HepG2 (cell line): ENCODE measurements around the gene FSCN2. TPM values are rescaled to one million over a fixed set of nuclear protein-coding genes. Genes with fewer than 3 reads are reported as not detected.

Experiments used
- CBX2 ChIP-seq, 2 experiments: fragments of 200-600 bp in 1 of 2; sonication (generic); formaldehyde crosslinking in 1 of 2; IDR thresholded peaks; 2 replicates each; pipeline versions ENCODE4 v1.7.0 to v1.8.1; 2018 to 2022; ENCODE audit warnings: low read depth in 2 of 2, low read length in 1 of 2, mild to moderate bottlenecking in 1 of 2, missing genetic modification reagents in 1 of 2
- CBX5 ChIP-seq: sonication (generic); formaldehyde crosslinking; IDR thresholded peaks from 2 replicates; pipeline ENCODE4 v1.4.0; 2020; ENCODE audit warnings: missing genetic modification reagents, borderline replicate concordance
- ISL2 ChIP-seq: sonication (generic); formaldehyde crosslinking; IDR thresholded peaks from 2 replicates; pipeline ENCODE4 v1.5.0; 2020; ENCODE audit warnings: missing genetic modification reagents
- JUND ChIP-seq: sonication (generic); formaldehyde crosslinking; IDR thresholded peaks from 2 replicates; pipeline ENCODE4 v1.8.0; 2022; ENCODE audit warnings: mild to moderate bottlenecking, missing genetic modification reagents
- KDM3A ChIP-seq: IDR thresholded peaks from 2 replicates; pipeline ENCODE4 v1.6.1; 2018; ENCODE audit warnings: low read depth, missing compliant biosample characterization
- MAFF ChIP-seq: IDR thresholded peaks from 2 replicates; pipeline ENCODE4 v1.6.1; 2011; ENCODE audit warnings: low read depth, low read length, improper control_type of control experiment
- MAFG ChIP-seq: sonication (generic); formaldehyde crosslinking; IDR thresholded peaks from 2 replicates; pipeline ENCODE4 v1.5.1; 2020; ENCODE audit warnings: mild to moderate bottlenecking, missing genetic modification reagents
- MTF1 ChIP-seq: sonication (generic); formaldehyde crosslinking; IDR thresholded peaks from 2 replicates; pipeline ENCODE4 v1.5.0; 2020; ENCODE audit warnings: missing genetic modification reagents
- NFKBIZ ChIP-seq: IDR thresholded peaks from 2 replicates; pipeline ENCODE4 v1.6.1; 2018; ENCODE audit warnings: missing genetic modification reagents, missing compliant biosample characterization
- NR2F2 ChIP-seq: IDR thresholded peaks from 2 replicates; pipeline ENCODE4 v1.6.1; 2012; ENCODE audit warnings: low read depth, inconsistent platforms, borderline replicate concordance
- SIN3A ChIP-seq: IDR thresholded peaks from 2 replicates; pipeline ENCODE4 v1.6.1; 2011; ENCODE audit warnings: low read depth, mild to moderate bottlenecking, control low read depth, low read length, borderline replicate concordance
- SMAD3 ChIP-seq: sonication (generic); formaldehyde crosslinking; IDR thresholded peaks from 2 replicates; pipeline ENCODE4 v1.4.0; 2020; ENCODE audit warnings: missing genetic modification reagents
- ZFP36 ChIP-seq: fragments of 150-350 bp; IDR thresholded peaks from 2 replicates; pipeline ENCODE4 v1.6.1; 2018; ENCODE audit warnings: borderline replicate concordance, low read length, low read depth; ENCODE audit not compliant: partially characterized antibody
- ZKSCAN1 ChIP-seq: fragments of 150-350 bp; IDR thresholded peaks from 2 replicates; pipeline ENCODE4 v1.6.1; 2014; ENCODE audit warnings: low read length
- ZNF549 ChIP-seq: sonication (generic); formaldehyde crosslinking; IDR thresholded peaks from 2 replicates; pipeline ENCODE4 v1.5.0; 2020; ENCODE audit warnings: missing genetic modification reagents
- ZNF788 ChIP-seq: sonication (generic); formaldehyde crosslinking; IDR thresholded peaks from 2 replicates; pipeline ENCODE4 v1.5.0; 2020; ENCODE audit warnings: mild to moderate bottlenecking, missing genetic modification reagents, borderline replicate concordance
- polyA plus RNA-seq, 8 experiments: library from polyadenylated mRNA; depleted of rRNA in 3 of 8; stranded (reverse) in 7 of 8; unstranded in 1 of 8; fragments of >200 nt; fragmentation: Illumina TruSeq in 4 of 8; extraction: Trizol in 4 of 8; gene quantifications; 2 replicates each; pipeline versions ENCODE4 v1.2.1 to v1.2.3, GENCODE V29; 2011 to 2016; ENCODE audit warnings: low read depth in 4 of 8, missing spikeins in 1 of 8, mixed read lengths in 1 of 8; ENCODE audit not compliant: insufficient read depth in 1 of 8
- total RNA-seq, 5 experiments: library from RNA; depleted of rRNA; stranded (reverse); fragments of >200 nt; fragmentation: Illumina TruSeq; extraction: Trizol; gene quantifications; 2 replicates each; pipeline ENCODE4 v1.2.3, GENCODE V29; 2016; ENCODE audit warnings: low read depth in 1 of 5
- TF ChIP-seq, protein P1 (sequence below): sonication (generic); formaldehyde crosslinking; IDR thresholded peaks from 2 replicates; pipeline ENCODE4 v1.4.0; 2020; ENCODE audit warnings: mild to moderate bottlenecking, missing genetic modification reagents, borderline replicate concordance
- TF ChIP-seq, protein P2 (sequence below): sonication (generic); formaldehyde crosslinking; IDR thresholded peaks from 2 replicates; pipeline ENCODE4 v1.5.0; 2020; ENCODE audit warnings: mild to moderate bottlenecking, low read depth, missing genetic modification reagents, borderline replicate concordance
- TF ChIP-seq, protein P3 (sequence below): sonication (generic); formaldehyde crosslinking; IDR thresholded peaks from 2 replicates; pipeline ENCODE4 v1.5.1; 2020; ENCODE audit warnings: missing genetic modification reagents, mild to moderate bottlenecking, borderline replicate concordance
- TF ChIP-seq, protein P4 (sequence below): sonication (generic); formaldehyde crosslinking; IDR thresholded peaks from 2 replicates; pipeline ENCODE4 v1.4.0; 2020; ENCODE audit warnings: missing genetic modification reagents, borderline replicate concordance

The FSCN2 gene
- total and polyA plus RNA-seq, 2 of the 13 experiments (the other 11 are each of a cell fraction or from before 2014, with no cell fraction given): 0.09 TPM; not detected in 1

DNA sequence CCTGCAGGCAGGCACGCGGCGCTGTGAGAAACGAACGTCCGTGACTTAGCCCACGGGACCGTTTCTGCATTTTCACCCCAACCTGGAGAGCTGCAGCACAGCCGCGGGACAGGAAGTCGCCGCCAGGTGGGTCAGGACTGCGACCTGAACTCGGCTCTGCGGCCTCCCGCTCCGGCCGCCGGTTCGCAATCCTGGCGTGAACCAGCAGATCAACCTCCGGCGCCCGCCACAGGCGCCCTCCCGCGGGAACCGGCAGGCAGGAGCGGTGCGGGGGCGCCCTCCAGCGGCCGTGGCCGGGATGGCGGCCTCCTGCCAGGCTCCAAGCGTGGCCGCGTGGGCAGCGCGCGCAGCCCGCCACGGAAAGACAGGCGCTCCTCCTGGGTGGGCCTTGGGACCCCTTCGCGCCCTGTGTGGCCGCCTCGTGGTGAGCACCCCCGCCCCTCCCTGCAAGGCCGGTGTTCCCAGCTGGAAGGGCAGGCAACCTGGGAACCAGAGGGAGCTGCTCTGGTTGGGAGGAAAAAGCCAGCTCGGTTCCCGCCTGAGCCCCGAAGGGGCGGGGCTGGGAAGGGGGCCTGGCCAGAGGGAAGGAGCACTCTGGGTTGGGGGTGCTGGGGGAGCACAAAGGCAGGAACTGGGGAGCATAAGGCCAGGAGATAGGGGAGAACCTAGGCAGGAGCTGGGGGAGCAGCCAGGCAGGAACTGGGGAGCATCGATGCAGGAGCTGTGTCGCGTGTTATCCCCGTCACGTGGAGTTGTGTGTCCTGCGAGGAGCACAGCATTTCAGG lies 43.8 kb upstream of the FSCN2 start (continued):
- TF ChIP-seq ZKSCAN1 (no peak; the same call in 1 of the 2 replicates), ZFP36 (no peak), ISL2 (peak; percentile 52), KDM3A (peak; percentile 93), ZNF549 (CRISPR knock-in tag) (no peak), CBX2 (IDR thresholded peaks at IDR 0.05; ENCODE audit: low read depth, low read length) (no peak), CBX2 (CRISPR knock-in tag; IDR thresholded peaks at IDR 0.05; ENCODE audit: low read depth) (peak; percentile 86; the same call in 1 of the 2 replicates), MAFG (no peak), MTF1 (CRISPR knock-in tag) (no peak), JUND (no peak; the same call in 1 of the 2 replicates), ZNF788 (CRISPR knock-in tag) (peak; percentile 31; the same call in 1 of the 2 replicates), MAFF (no peak), CBX5 (peak; percentile 60), SMAD3 (CRISPR knock-in tag) (0 out of 2 replicates have a peak, but pooled peaks have one; percentile 73), NFKBIZ (CRISPR knock-in tag) (0 out of 2 replicates have a peak, but pooled peaks have one; percentile 41), SIN3A (no peak), NR2F2 (peak; percentile 34; the same call in 1 of the 2 replicates)
- TF ChIP-seq, protein P1, sequence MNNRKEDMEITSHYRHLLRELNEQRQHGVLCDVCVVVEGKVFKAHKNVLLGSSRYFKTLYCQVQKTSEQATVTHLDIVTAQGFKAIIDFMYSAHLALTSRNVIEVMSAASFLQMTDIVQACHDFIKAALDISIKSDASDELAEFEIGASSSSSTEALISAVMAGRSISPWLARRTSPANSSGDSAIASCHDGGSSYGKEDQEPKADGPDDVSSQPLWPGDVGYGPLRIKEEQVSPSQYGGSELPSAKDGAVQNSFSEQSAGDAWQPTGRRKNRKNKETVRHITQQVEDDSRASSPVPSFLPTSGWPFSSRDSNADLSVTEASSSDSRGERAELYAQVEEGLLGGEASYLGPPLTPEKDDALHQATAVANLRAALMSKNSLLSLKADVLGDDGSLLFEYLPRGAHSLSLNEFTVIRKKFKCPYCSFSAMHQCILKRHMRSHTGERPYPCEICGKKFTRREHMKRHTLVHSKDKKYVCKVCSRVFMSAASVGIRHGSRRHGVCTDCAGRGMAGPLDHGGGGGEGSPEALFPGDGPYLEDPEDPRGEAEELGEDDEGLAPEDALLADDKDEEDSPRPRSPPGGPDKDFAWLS (CRISPR knock-in tag): peak; percentile 85; the same call in 1 of the 2 replicates
- TF ChIP-seq, protein P2, sequence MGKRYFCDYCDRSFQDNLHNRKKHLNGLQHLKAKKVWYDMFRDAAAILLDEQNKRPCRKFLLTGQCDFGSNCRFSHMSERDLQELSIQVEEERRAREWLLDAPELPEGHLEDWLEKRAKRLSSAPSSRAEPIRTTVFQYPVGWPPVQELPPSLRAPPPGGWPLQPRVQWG (CRISPR knock-in tag): no peak
- TF ChIP-seq, protein P3, sequence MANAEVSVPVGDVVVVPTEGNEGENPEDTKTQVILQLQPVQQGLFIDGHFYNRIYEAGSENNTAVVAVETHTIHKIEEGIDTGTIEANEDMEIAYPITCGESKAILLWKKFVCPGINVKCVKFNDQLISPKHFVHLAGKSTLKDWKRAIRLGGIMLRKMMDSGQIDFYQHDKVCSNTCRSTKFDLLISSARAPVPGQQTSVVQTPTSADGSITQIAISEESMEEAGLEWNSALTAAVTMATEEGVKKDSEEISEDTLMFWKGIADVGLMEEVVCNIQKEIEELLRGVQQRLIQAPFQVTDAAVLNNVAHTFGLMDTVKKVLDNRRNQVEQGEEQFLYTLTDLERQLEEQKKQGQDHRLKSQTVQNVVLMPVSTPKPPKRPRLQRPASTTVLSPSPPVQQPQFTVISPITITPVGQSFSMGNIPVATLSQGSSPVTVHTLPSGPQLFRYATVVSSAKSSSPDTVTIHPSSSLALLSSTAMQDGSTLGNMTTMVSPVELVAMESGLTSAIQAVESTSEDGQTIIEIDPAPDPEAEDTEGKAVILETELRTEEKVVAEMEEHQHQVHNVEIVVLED: peak; percentile 72
- TF ChIP-seq, protein P4, sequence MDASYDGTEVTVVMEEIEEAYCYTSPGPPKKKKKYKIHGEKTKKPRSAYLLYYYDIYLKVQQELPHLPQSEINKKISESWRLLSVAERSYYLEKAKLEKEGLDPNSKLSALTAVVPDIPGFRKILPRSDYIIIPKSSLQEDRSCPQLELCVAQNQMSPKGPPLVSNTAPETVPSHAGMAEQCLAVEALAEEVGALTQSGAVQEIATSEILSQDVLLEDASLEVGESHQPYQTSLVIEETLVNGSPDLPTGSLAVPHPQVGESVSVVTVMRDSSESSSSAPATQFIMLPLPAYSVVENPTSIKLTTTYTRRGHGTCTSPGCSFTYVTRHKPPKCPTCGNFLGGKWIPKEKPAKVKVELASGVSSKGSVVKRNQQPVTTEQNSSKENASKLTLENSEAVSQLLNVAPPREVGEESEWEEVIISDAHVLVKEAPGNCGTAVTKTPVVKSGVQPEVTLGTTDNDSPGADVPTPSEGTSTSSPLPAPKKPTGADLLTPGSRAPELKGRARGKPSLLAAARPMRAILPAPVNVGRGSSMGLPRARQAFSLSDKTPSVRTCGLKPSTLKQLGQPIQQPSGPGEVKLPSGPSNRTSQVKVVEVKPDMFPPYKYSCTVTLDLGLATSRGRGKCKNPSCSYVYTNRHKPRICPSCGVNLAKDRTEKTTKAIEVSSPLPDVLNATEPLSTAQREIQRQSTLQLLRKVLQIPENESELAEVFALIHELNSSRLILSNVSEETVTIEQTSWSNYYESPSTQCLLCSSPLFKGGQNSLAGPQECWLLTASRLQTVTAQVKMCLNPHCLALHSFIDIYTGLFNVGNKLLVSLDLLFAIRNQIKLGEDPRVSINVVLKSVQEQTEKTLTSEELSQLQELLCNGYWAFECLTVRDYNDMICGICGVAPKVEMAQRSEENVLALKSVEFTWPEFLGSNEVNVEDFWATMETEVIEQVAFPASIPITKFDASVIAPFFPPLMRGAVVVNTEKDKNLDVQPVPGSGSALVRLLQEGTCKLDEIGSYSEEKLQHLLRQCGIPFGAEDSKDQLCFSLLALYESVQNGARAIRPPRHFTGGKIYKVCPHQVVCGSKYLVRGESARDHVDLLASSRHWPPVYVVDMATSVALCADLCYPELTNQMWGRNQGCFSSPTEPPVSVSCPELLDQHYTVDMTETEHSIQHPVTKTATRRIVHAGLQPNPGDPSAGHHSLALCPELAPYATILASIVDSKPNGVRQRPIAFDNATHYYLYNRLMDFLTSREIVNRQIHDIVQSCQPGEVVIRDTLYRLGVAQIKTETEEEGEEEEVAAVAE: no peak
